H1 (cell line): ENCODE results near the gene TMEM271. TPM values are rescaled to one million over a fixed set of nuclear protein-coding genes. Genes with fewer than 3 reads are reported as not detected.

ENCODE experiments used
- BRCA1 ChIP-seq: IDR thresholded peaks from 2 replicates; pipeline ENCODE4 v1.6.1; 2012; ENCODE audit warnings: low read depth, low read length, improper control_type of control experiment
- CHD7 ChIP-seq: fragments of 300-600 bp; sonication (generic); IDR thresholded peaks from 2 replicates; pipeline ENCODE4 v1.7.1; 2012; ENCODE audit warnings: low read length, moderate library complexity, mild to moderate bottlenecking, inconsistent platforms; ENCODE audit not compliant: insufficient replicate concordance
- GABPA ChIP-seq: IDR thresholded peaks from 2 replicates; pipeline ENCODE4 v1.6.1; 2011; ENCODE audit warnings: mild to moderate bottlenecking, low read length, moderate library complexity, borderline replicate concordance; ENCODE audit not compliant: insufficient read depth
- HDAC6 ChIP-seq: IDR thresholded peaks from one replicate; pipeline ENCODE4 v1.7.1; 2012; ENCODE audit warnings: low read depth, mild to moderate bottlenecking, inconsistent platforms, low read length, moderate library complexity
- PHF8 ChIP-seq: fragments of 200-600 bp; sonication (generic); conservative IDR thresholded peaks from 2 replicates; pipeline ENCODE4 v1.7.1; 2012; ENCODE audit warnings: low read depth, mild to moderate bottlenecking, inconsistent platforms, low read length, moderate library complexity
- POU5F1 ChIP-seq: IDR thresholded peaks from 2 replicates; pipeline ENCODE4 v1.6.1; 2011; ENCODE audit warnings: low read depth, mild to moderate bottlenecking, low read length, moderate library complexity
- RFX5 ChIP-seq: IDR thresholded peaks from 2 replicates; pipeline ENCODE4 v1.6.1; 2011; ENCODE audit warnings: low read depth, low read length, improper control_type of control experiment, borderline replicate concordance
- SIX5 ChIP-seq: IDR thresholded peaks from 2 replicates; pipeline ENCODE4 v1.6.1; 2011; ENCODE audit warnings: mild to moderate bottlenecking, low read depth, low read length
- SP2 ChIP-seq: IDR thresholded peaks from 2 replicates; pipeline ENCODE4 v1.6.1; 2012; ENCODE audit warnings: mild to moderate bottlenecking, low read length, inconsistent platforms
- polyA plus RNA-seq, 7 experiments: library from polyadenylated mRNA; depleted of rRNA in 3 of 7; stranded (reverse) in 5 of 7; unstranded in 2 of 7; fragments of >200 nt in 5 of 7; fragments of 200-250 nt in 2 of 7; gene quantifications; 1 replicate in 5 of 7; 2 replicates in 1 of 7; 4 replicates in 1 of 7; pipeline versions ENCODE4 v1.2.1 to v1.2.3, GENCODE V29; 2011 to 2013; ENCODE audit warnings: missing spikeins in 2 of 7, mixed read lengths in 2 of 7
- total RNA-seq: library from RNA; stranded (reverse); fragmentation: NEBNext Ultra II Directional; extraction: Animal tissue kit (Norgen Biotek cat#: 25700); gene quantifications from 2 replicates; pipeline ENCODE4 v1.2.1, GENCODE V29; 2021

Gene TMEM271
- total and polyA plus RNA-seq, 2 of the 8 experiments (the other 6 are each of a cell fraction or from before 2014, with no cell fraction given): 0.08 to 0.35 TPM

GRCh38 chr4:600850-601515 is 24.9 kb upstream of the TMEM271 start (continued):
- no peak for TF ChIP-seq CHD7
- TF ChIP-seq PHF8: no peak
- no peak for TF ChIP-seq POU5F1
- TF ChIP-seq GABPA: no peak
- TF ChIP-seq HDAC6: no peak
- no peak for TF ChIP-seq RFX5
- no peak for TF ChIP-seq BRCA1
- no peak for TF ChIP-seq SIX5
- TF ChIP-seq SP2: no peak
- TF ChIP-seq, all 59 proteins: peak for 0
